GM21528 (cell line): Measurements from ENCODE around the gene GPER1.

Experiments used
- ATAC-seq: cut with Tn5 transposase; IDR thresholded peaks from one replicate; pipeline ENCODE4 v1.9.1; 2021; ENCODE audit warnings: mild to moderate bottlenecking, moderate library complexity; ENCODE audit not compliant: unreplicated experiment, low FRiP score

The GPER1 gene

GRCh38 chr7:1100834-1101562 is 13.1 kb downstream of the GPER1 start:
- ATAC-seq = no peak

- no peak for ATAC-seq
Measured at GRCh38 chr7:1101563-1102431, 13.9 kb downstream of the GPER1 start.

- peak; percentile 41 for ATAC-seq
Measured at GRCh38 chr7:1103009-1103788, 15.3 kb downstream of the GPER1 start.

- ATAC-seq = no peak
Measured at GRCh38 chr7:1103789-1104515, 16.0 kb downstream of the GPER1 start.

DNA sequence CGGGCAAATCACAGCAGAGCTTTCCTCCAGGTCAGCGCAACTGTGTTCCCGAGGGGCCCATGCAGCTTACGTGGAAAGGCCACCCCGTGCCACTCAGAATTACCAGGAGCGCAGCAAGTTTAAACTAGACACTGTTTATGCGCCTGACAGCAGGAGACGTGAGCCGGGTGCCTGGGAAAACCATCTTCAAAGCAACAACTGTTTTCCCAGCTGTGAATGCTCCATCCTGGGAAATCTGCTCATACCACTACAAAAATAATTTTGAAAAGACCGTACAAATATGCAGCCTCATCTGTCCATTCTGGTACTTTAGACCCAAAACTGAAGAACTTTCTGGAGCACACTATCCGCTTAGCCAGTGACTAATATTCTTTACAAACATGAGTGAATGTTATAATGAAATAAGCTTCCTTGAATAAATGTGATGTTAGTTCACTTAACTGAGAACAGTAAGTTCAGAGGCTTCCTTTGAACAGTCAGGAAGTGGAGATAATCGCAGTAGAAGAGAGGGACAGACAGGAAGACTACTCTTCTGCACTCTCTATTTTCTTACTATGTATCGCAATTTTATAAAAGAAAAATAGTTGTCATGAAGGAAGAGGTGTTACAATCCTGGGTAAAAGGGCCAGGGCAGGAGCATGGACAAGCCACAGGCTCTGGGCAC is 16.7 kb downstream of the GPER1 start:
- no peak for ATAC-seq

DNA sequence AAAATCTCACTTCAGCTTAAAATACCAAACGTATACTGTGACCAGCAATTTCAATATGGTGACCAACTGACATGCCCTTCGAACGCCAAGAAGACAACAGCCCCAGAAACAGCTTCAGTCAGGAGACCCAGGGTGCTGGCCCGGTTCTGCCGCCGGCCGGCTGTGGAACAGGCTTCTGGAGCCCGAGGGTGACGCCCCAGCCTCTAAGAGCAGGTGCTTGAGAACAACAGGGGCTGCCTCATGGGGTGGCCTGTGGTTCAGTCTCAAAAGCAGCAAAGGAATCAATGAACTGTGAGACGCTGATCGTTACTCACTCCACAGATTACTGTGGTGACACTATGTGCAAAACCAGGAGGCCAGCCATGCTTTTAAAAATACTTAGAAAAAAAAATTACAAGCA is 17.3 kb downstream of the GPER1 start:
- ATAC-seq = peak; percentile 43

GRCh38 chr7:1106063-1106792 is 18.3 kb downstream of the GPER1 start:
- no peak for ATAC-seq

- ATAC-seq = no peak
Measured at GRCh38 chr7:1106793-1107421, 19.0 kb downstream of the GPER1 start.

- ATAC-seq = no peak
Measured at GRCh38 chr7:1108264-1108920, 20.5 kb downstream of the GPER1 start.

DNA sequence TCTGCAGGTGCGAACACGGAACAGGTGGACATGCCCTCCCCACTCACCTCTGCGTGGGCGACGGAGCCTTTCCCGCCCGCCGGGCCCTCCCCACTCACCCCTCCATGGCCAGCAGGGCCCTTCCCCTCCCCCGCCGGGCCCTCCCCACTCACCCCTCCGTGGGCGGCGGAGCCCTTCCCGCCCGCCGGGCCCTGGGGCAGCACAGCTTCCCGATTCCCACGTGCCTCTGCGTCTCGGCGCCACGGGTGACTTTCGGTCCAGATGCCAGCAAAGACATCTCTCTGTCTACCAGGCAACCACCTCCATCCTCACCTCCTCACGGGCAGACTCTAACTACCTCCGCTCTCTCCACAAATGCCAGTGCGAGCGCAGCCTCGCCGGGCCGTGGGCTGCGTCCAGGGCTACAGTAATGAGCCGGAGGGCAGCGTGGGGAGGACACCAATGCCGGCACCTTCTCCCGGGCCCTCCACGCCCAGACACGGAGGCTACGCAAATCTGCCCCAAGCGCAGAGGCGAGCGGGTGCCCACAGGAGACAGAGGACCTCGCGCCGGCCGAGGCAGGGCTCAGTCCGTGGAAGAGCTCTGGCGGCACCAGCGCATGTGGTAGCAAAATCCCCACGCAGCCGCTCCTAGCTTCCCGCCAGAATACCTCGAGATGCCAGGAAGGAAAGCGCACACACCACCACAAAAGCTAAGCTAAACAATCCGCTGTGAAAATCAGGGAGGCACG is 21.8 kb downstream of the GPER1 start:
- no peak for ATAC-seq

DNA sequence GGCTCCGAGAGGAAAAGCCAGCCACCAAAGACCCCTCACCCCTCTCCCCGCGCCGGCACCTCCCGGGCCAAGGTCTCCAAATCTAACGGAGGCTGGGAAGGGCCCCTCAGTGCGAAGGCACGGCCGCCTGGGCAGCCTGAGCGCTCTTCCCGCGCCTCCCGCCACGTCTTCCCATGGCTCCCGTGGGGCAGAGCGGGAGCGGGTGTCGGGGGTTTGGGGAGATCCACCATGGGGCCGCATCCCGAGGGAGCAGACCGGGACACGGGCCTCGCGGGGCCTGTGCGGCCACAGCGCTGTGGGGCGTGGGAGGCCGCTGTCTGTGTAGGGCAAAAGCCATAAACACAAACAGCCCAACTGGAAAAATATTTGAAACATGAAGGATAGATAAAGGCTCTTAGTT is 22.4 kb downstream of the GPER1 start:
- no peak for ATAC-seq

GRCh38 chr7:1111156-1111555 is 23.2 kb downstream of the GPER1 start:
- no peak for ATAC-seq

- ATAC-seq = no peak
Measured at GRCh38 chr7:1112109-1112508, 24.2 kb downstream of the GPER1 start.

- ATAC-seq = no peak
Measured at GRCh38 chr7:1112625-1113547, 25.0 kb downstream of the GPER1 start.

DNA sequence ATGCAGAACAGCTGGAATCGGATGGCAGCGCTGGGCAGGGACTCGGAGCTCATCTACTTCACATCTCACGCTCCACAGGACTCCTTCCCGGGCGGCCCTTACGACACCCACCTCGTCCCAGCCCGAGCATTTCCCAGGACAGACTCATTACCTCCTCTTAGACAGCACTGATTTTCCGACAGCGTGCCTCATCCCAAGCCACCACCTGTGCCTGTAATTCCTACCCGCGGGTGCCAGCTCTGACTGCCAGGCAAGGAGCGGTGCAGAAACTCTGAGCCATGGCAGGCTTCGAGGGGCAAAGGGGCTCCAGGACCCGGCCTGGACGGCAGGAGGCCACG is 25.6 kb downstream of the GPER1 start:
- ATAC-seq = no peak

DNA sequence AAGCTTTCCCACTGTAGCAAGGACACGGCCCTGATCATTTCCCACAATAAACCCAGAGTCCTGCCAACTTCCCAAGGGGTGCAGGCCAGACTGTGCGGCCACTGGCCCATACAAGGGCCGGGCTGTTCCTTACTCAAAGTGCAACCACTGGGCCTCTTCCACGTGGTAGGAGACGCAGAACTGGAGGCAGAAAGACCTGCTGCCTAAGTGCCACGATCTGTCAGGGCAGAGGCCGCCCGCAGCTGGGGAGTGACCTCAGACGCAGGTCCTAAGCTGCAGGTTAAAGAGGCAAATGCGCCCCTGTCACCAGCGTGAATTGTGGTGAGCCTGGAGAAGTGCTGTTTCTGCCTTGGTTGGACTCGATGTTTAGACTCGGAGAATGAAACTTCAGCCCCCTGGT is 26.2 kb downstream of the GPER1 start:
- ATAC-seq = no peak

DNA sequence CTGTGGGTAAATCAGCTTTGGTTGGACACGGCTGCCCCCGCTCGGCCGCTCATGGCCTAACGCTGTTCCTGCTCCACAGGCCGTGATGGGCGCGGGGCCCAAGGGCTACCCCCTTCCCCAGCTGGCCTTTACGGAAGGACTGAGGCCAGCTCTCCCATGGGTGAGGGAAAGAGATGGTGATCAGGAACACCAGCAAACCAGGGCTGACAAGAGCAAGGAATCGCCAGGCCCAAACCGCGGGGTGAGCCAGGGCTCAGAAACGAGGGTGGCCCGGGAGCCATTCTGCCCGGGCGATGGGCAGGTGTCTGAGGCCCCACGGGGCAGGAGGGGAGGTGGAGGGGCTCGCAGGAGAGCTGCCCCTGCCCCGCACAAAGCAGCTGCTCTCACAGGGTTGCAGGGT is 26.6 kb downstream of the GPER1 start:
- no peak for ATAC-seq
